ENCODE results near the gene BTBD2. TPM values are rescaled to one million over a fixed set of nuclear protein-coding genes. Genes with fewer than 3 reads are reported as not detected.

Gene BTBD2
- total and polyA plus RNA-seq, 2 of the 13 experiments (the other 11 are each of a cell fraction or from before 2014, with no cell fraction given) = 28.1 to 45.3 TPM

DNA sequence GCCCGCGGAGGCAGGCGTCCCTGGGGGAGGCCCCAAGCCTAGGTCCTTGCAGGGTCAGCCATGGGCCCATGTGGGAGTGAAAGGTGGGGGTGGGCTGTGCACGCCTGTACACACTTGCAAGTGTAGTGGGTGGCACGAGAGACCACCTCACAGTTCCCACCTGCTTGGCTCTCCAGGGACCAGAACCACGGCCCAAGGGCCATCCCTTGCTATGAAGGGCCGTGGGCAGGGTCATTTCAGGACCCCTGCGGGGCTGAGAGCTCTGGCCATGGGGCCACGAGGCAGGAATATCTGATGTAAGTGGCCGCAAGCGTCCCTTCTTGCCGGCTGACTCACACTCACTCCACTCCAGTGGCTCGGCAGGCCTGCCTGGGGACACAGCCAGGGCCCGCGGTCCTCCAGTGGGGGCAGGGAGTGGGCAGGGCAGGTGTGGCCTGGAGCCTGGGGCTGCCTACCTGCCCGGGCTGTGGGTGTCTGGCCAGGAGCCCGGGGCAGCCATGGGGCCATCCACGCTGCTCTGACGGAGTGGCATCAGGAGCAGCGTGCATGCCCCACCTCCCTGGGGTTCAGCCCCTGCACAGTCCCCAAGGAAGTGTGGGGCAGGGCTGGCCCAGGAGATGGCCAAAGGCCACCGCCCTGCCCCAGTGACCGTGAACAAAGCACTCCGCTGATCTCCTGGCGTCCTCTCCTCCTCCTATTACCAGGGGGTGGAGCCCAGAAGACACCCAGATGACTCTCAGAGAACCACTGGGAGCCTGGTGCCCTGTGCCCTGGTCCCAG is 44.1 kb upstream of the BTBD2 start (continued):
- peak; percentile 68; the same call in 1 of the 2 replicates for TF ChIP-seq SPEN (CRISPR knock-in tag; IDR thresholded peaks at IDR 0.05; ENCODE audit: low read depth)
- TF ChIP-seq, protein P1, sequence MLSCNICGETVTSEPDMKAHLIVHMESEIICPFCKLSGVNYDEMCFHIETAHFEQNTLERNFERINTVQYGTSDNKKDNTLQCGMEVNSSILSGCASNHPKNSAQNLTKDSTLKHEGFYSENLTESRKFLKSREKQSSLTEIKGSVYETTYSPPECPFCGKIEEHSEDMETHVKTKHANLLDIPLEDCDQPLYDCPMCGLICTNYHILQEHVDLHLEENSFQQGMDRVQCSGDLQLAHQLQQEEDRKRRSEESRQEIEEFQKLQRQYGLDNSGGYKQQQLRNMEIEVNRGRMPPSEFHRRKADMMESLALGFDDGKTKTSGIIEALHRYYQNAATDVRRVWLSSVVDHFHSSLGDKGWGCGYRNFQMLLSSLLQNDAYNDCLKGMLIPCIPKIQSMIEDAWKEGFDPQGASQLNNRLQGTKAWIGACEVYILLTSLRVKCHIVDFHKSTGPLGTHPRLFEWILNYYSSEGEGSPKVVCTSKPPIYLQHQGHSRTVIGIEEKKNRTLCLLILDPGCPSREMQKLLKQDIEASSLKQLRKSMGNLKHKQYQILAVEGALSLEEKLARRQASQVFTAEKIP (CRISPR knock-in tag; IDR thresholded peaks at IDR 0.05; ENCODE audit: borderline replicate concordance) = no peak
- peak; percentile 71 for TF ChIP-seq ZNF788 (CRISPR knock-in tag; IDR thresholded peaks at IDR 0.05; ENCODE audit: borderline replicate concordance)
- TF ChIP-seq ZNF432 (CRISPR knock-in tag; IDR thresholded peaks at IDR 0.05; ENCODE audit: borderline replicate concordance) = no peak
- no peak for TF ChIP-seq ZNF589 (CRISPR knock-in tag; conservative IDR thresholded peaks at IDR 0.05)
- TF ChIP-seq DBP (CRISPR knock-in tag; IDR thresholded peaks at IDR 0.05; ENCODE audit: not compliant biosample characterization) = no peak
- TF ChIP-seq, protein P2, sequence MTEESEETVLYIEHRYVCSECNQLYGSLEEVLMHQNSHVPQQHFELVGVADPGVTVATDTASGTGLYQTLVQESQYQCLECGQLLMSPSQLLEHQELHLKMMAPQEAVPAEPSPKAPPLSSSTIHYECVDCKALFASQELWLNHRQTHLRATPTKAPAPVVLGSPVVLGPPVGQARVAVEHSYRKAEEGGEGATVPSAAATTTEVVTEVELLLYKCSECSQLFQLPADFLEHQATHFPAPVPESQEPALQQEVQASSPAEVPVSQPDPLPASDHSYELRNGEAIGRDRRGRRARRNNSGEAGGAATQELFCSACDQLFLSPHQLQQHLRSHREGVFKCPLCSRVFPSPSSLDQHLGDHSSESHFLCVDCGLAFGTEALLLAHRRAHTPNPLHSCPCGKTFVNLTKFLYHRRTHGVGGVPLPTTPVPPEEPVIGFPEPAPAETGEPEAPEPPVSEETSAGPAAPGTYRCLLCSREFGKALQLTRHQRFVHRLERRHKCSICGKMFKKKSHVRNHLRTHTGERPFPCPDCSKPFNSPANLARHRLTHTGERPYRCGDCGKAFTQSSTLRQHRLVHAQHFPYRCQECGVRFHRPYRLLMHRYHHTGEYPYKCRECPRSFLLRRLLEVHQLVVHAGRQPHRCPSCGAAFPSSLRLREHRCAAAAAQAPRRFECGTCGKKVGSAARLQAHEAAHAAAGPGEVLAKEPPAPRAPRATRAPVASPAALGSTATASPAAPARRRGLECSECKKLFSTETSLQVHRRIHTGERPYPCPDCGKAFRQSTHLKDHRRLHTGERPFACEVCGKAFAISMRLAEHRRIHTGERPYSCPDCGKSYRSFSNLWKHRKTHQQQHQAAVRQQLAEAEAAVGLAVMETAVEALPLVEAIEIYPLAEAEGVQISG (CRISPR knock-in tag; IDR thresholded peaks at IDR 0.05) = peak; percentile 62; the same call in 1 of the 2 replicates
- no peak for TF ChIP-seq ZNF510 (CRISPR knock-in tag; IDR thresholded peaks at IDR 0.05; ENCODE audit: low read depth)
- TF ChIP-seq ZNF883 (CRISPR knock-in tag; IDR thresholded peaks at IDR 0.05; ENCODE audit: not compliant biosample characterization) = no peak
- no peak; the same call in 1 of the 2 replicates for TF ChIP-seq ZNF816 (CRISPR knock-in tag; IDR thresholded peaks at IDR 0.05; ENCODE audit: borderline replicate concordance)
- TF ChIP-seq, protein P3, sequence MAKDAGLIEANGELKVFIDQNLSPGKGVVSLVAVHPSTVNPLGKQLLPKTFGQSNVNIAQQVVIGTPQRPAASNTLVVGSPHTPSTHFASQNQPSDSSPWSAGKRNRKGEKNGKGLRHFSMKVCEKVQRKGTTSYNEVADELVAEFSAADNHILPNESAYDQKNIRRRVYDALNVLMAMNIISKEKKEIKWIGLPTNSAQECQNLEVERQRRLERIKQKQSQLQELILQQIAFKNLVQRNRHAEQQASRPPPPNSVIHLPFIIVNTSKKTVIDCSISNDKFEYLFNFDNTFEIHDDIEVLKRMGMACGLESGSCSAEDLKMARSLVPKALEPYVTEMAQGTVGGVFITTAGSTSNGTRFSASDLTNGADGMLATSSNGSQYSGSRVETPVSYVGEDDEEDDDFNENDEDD (CRISPR knock-in tag; IDR thresholded peaks at IDR 0.05; ENCODE audit: borderline replicate concordance) = no peak
- TF ChIP-seq ZNF30 (CRISPR knock-in tag; IDR thresholded peaks at IDR 0.05) = no peak
- peak; percentile 79 for TF ChIP-seq ZZZ3 (CRISPR knock-in tag; IDR thresholded peaks at IDR 0.05; ENCODE audit: borderline replicate concordance)
- TF ChIP-seq, protein P4, sequence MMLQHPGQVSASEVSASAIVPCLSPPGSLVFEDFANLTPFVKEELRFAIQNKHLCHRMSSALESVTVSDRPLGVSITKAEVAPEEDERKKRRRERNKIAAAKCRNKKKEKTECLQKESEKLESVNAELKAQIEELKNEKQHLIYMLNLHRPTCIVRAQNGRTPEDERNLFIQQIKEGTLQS (CRISPR knock-in tag; IDR thresholded peaks at IDR 0.05) = 0 out of 2 replicates have a peak, but pooled peaks have one; percentile 22
- TF ChIP-seq DR1 (CRISPR knock-in tag; IDR thresholded peaks at IDR 0.05) = peak; percentile 69; the same call in 1 of the 2 replicates
- TF ChIP-seq, protein P5, sequence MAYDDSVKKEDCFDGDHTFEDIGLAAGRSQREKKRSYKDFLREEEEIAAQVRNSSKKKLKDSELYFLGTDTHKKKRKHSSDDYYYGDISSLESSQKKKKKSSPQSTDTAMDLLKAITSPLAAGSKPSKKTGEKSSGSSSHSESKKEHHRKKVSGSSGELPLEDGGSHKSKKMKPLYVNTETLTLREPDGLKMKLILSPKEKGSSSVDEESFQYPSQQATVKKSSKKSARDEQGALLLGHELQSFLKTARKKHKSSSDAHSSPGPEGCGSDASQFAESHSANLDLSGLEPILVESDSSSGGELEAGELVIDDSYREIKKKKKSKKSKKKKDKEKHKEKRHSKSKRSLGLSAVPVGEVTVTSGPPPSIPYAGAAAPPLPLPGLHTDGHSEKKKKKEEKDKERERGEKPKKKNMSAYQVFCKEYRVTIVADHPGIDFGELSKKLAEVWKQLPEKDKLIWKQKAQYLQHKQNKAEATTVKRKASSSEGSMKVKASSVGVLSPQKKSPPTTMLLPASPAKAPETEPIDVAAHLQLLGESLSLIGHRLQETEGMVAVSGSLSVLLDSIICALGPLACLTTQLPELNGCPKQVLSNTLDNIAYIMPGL (CRISPR knock-in tag; IDR thresholded peaks at IDR 0.05; ENCODE audit: borderline replicate concordance in 1 of 2, low read depth in 1 of 2) = peak; percentile 12 to 57; a peak in 1 of 4 replicates
- TF ChIP-seq ZNF703 (CRISPR knock-in tag; IDR thresholded peaks at IDR 0.05; ENCODE audit: borderline replicate concordance) = no peak
- peak; percentile 85 for TF ChIP-seq MED1 (CRISPR knock-in tag; IDR thresholded peaks at IDR 0.05)

Measured in HepG2 (cell line).